ENCODE data around the gene TRABD. TPM values are rescaled to one million over a fixed set of nuclear protein-coding genes. Genes with fewer than 3 reads are reported as not detected.

The TRABD gene
- total RNA-seq, 2 experiments from 2014 or later, result 115 to 129 TPM

DNA sequence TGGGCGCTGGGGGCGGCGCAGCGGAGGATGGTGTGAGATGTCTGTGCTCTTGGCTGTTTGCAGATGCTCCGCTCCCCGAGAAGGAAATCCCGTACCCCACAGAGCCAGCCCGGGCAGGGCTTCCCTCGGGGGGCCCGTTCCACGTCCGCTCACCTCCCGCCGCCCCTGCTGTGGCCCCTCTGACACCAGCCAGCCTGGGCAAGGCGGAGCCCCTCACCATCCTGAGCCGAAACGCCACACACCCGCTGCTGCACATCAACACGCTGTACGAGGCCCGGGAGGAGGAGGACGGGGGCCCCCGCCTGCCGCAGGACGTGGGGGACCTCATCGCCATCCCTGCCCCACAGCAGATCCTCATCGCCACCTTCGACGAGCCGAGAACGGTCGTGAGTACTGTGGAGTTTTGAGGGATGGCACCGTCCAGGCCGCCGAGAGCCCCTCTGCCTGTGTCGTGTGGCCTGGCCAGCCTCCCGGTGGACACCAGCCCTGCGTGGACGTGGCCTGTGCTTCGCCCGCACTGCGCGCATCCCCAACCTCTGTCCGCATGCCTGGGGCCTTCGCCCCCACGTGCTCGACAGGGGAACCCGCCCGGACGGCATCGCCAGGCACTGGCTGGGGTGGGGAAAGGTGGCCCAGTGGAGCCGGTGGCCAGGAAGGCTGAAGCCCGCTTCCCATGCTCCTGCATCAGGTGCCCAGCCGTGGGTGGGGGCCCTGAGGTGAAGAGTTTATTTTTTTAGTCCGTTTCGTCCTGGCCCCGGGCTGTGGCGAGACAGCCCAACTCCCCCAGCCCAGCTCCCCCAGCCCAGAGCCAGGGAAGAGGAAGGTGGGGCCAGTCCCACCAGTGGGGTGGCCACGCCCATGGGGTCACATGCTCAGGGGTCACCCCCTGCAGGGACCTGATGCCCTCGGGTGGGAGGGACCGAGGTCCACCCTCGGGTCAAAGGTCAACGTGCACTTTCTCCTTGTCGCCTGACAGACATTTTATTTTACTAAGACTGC is 6.5 kb upstream of the TRABD start:
- CTCF ChIA-PET, result no interaction called here
- Mint-ChIP-seq H3K36me3 (ENCODE audit: low read depth) (no peaks in the 10 kb centered on the region), H3K27me3 (ENCODE audit: low read depth) (peaks cover 3% of the 10 kb centered on the region), H3K9me3 (ENCODE audit: insufficient read depth) (no peaks in the 10 kb centered on the region), H3K27ac (no peak overlapping the region), H3K4me3 (no peak overlapping the region), H3K4me1 (ENCODE audit: low read depth) (peaks cover 8% of the 10 kb centered on the region)
- DNase-seq, result no peak
- POLR2A ChIA-PET, result no interaction called here
- ATAC-seq, result no peak

DNA sequence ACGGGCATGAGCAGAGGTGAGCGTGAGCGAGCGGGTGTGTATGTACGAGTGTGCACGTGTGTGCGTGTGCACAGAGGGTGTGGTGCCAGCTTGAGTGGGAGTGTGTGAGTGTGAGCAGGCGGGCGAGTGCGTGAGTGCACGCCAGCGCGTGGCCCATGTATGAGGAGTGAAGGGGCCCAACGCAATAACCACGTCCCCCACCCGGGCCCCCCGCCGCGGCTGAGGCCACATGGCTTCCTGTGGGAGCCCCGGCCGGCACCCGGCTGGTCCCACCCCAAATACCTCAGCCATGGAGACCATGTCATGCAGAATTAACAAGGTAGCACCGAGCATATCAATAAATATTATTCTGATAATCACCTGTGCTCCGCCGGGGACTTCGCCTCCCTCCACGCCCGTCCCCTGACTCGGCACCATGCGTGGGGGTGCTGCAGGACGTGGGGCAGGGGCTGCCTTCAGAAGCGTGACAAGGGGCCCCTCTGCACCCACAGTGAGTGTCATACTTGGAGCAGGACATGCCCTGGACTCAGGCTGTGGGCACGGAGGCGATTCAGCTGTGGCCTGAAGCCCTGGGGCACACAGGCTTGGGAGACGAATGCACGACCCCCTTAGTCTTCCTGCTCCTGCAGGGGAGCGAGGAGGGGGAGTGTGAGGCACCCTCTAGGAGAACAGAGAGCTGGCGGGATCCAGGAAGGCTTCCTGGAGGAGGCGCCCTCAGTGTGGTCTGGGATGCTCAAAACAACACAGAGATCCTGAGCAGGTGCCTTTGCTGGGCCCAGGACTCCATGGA is 5.6 kb upstream of the TRABD start:
- no peak for DNase-seq

DNA sequence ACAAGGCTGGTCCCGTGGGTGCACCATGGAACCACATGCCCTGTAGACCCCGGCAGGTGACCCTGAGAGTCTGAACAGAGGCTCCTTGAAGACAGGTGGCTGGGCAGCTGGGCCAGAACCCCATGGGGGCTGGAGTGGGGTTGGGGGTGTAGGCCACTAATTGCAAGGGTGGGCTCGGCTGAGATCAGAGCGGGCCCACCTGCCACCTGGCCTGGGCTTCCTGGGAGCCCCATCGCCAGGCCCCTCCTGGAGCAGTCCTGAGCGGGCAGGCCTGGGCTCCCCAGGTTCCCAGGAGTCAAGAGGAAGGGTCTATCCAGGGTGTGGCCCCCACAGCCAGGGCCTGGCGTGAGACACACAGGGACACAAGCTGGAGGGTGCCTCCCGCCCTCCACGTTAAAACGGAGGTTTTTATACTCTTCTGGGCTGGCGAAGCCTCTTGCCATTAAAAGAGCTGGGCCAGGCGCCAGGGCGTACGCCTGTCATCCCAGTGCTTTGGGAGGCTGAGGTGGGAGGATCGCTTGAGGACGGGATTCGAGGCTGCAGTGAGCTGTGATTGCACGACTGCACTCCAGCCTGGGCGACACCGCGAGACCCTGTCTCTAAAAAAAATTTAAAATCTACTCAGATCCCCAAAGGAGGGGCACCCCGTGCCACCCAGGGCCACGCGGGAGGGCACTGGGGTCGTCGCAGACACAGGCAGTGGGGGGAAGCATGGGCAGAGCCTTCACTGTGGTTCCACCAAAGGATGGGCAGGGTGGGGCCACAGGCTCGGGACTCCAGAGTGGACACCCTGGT is 4.8 kb upstream of the TRABD start:
- ATAC-seq, result no peak
- Mint-ChIP-seq H3K4me1 (ENCODE audit: low read depth) (peaks cover 13% of the 10 kb centered on the region), H3K27me3 (ENCODE audit: low read depth) (peaks cover 3% of the 10 kb centered on the region), H3K9me3 (ENCODE audit: insufficient read depth) (no peaks in the 10 kb centered on the region), H3K4me3 (no peak overlapping the region), H3K27ac (no peak overlapping the region), H3K36me3 (ENCODE audit: low read depth) (no peaks in the 10 kb centered on the region)
- ChIA-PET CTCF (no interaction called here), POLR2A (no interaction called here)
- DNase-seq, result no peak

More for the DNA sequence above, 5.6 kb upstream of the TRABD start:
- Mint-ChIP-seq H3K4me1 (ENCODE audit: low read depth) (peaks cover 11% of the 10 kb centered on the region), H3K27ac (no peak overlapping the region), H3K4me3 (no peak overlapping the region), H3K9me3 (ENCODE audit: insufficient read depth) (no peaks in the 10 kb centered on the region), H3K27me3 (ENCODE audit: low read depth) (peaks cover 3% of the 10 kb centered on the region), H3K36me3 (ENCODE audit: low read depth) (no peaks in the 10 kb centered on the region)
- ChIA-PET CTCF (no interaction called here), POLR2A (no interaction called here)
- ATAC-seq, result no peak

DNA sequence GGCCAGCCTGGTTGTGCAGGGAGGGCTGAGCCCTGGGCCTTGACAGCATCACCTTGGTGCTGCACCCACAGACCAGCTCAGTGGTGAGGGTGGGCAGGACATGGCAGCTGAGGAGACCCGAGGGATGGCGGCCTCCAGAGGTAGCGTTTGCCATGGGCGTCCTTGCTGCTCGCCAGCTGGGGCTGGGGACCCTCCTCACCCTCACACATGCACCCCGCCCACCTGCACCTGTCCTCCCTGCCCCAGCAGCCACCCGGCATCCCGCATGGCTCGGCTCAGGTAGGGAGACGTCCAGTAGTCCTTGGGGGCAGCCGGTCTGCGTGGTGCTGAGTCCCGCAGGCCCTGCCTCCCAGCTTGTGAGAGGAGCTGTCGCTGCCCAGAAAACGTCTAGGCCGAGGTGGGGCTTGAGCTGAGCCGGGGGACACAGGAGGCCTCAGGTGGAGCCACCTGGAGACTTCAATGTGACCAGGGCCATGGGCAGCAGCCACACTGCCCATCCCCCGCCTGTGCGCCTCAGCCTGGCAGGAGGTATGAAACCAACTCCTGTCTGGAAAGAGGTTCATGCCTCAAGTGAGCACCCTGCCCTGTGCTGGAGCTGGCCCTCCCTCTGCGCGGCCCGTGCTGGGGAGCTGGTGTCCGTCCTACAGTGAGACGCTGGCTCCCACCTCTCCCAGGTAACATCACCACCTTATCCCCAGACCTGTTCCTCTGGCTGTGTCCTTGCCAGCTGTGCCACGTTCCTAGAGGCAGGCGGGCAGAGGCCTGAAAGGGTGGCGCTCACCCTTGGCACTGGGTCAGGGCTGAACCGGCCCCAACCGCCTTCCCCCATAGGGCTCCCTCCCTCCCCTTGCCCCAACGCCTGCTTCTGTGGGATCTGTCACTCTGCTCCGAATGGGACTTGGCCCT is 3.3 kb upstream of the TRABD start:
- H3K4me3 Mint-ChIP-seq, result no peak overlapping the region
- CTCF ChIA-PET, result no interaction called here
- peaks cover 2% of the 10 kb centered on the region for H3K27me3 Mint-ChIP-seq (ENCODE audit: low read depth)
- ATAC-seq, result no peak
- POLR2A ChIA-PET, result interaction anchor here (0.9 to 1.4 kb wide), 3 partner anchors 9 to 19 kb away, joined by 3 to 4 read pairs (median 4); no protein-coding TSS in a partner anchor
- no peaks in the 10 kb centered on the region for H3K9me3 Mint-ChIP-seq (ENCODE audit: insufficient read depth)
- no peak overlapping the region for H3K27ac Mint-ChIP-seq
- H3K4me1 Mint-ChIP-seq (ENCODE audit: low read depth), result peaks cover 20% of the 10 kb centered on the region
- no peak for DNase-seq
- H3K36me3 Mint-ChIP-seq (ENCODE audit: low read depth), result peaks cover 6% of the 10 kb centered on the region

DNA sequence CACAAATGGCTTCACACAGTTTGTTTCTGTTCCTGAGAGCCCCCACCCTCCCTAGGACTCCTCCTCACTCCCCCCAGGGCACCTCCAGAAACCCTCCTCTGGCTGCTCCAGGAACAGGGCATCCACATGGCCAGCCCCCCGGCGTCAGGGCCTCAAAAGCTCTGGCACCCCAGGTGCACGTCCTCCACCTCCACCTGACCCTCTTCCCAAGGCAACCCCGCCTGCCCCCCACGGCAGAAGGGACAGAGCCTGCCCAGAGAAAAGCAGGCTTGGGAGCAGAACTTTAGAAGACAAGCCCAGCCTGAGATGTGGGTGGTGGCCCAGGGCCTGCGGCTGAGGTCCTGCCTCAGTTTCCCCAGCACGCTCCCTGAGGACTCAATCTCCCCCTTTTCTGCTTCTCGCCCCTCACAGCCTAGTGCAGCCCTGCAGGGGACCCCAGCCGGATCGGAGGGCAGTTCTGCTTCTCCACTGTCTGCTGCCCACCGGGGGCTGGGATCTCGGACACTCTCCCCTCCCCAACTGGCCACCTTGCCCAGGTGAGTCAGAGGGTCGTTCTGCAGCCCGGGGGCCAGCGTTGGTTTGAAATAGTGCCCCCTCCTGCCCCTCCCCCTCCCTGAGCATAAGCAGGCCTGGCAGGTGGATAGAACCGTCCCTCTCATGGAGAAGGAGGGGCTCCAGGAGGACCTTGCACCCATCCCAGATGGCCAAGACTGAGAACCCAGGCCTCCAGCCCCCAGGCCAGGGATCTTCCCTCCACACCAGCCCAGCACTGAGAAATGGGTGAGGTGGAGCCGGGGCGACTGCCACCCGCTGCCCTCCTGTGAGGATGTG is 2.4 kb upstream of the TRABD start:
- peaks cover 8% of the 10 kb centered on the region for H3K36me3 Mint-ChIP-seq (ENCODE audit: low read depth)
- no peaks in the 10 kb centered on the region for H3K9me3 Mint-ChIP-seq (ENCODE audit: insufficient read depth)
- H3K27ac Mint-ChIP-seq, result peak overlapping the region; percentile 52
- H3K4me1 Mint-ChIP-seq (ENCODE audit: low read depth), result peaks cover 28% of the 10 kb centered on the region
- DNase-seq (no peak), ATAC-seq (no peak)
- ChIA-PET CTCF (no interaction called here), POLR2A (interaction anchor here (0.9 to 1.4 kb wide), 3 partner anchors 8 to 18 kb away, joined by 3 to 4 read pairs (median 4); no protein-coding TSS in a partner anchor)
- no peak overlapping the region for H3K4me3 Mint-ChIP-seq
- no peaks in the 10 kb centered on the region for H3K27me3 Mint-ChIP-seq (ENCODE audit: low read depth)

DNA sequence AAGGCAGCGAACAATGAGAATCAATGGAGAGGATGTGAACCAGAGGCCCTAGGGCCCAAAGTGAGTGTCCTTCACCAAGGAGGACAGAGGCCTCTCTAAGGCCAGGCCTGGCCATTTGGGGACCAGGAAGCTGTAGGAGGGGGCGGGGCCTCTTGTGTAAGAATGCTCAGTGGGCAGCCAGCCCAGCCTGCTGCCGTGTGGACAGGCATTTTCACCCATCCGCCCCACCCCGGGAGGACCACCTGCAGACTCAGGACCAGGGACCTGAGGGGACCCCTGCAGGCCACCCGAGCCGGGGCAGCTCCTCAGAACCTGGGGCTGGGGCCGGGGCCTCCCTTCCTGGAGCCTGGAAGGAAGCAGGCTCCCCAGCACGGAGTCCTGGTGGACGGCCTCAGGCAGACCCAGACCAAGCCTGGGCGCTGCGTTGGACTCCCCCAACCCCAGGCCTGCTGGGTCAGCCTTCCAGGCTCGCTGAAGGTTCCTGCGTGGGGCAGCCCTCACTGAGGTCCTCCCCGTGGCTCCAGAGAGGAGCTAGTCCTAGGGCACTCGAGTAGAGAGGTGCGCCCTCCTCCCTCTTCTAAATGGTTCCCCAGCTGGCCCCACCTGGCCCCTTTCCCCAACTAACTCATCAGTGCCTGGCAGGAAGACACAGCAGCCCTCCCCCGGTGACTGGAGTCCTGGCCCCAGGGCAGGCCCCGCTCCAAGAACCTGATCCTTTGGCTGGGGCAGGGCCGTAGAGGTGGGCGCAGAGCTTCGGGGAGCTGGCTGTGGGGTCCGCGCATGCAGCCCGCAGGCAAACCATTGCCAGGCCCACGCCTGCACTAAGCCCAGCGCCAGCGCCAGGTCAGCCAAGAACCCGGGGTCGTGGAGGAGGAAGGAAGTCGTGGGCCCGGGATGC is 1.5 kb upstream of the TRABD start:
- peak overlapping the region; percentile 66 for H3K4me3 Mint-ChIP-seq
- H3K9me3 Mint-ChIP-seq (ENCODE audit: insufficient read depth), result no peaks in the 10 kb centered on the region
- H3K36me3 Mint-ChIP-seq (ENCODE audit: low read depth), result peaks cover 8% of the 10 kb centered on the region
- ATAC-seq, result no peak
- ChIA-PET POLR2A (no interaction called here), CTCF (no interaction called here)
- H3K4me1 Mint-ChIP-seq (ENCODE audit: low read depth), result peaks cover 37% of the 10 kb centered on the region
- H3K27me3 Mint-ChIP-seq (ENCODE audit: low read depth), result no peaks in the 10 kb centered on the region
- DNase-seq, result no peak
- peak overlapping the region; percentile 52 for H3K27ac Mint-ChIP-seq

DNA sequence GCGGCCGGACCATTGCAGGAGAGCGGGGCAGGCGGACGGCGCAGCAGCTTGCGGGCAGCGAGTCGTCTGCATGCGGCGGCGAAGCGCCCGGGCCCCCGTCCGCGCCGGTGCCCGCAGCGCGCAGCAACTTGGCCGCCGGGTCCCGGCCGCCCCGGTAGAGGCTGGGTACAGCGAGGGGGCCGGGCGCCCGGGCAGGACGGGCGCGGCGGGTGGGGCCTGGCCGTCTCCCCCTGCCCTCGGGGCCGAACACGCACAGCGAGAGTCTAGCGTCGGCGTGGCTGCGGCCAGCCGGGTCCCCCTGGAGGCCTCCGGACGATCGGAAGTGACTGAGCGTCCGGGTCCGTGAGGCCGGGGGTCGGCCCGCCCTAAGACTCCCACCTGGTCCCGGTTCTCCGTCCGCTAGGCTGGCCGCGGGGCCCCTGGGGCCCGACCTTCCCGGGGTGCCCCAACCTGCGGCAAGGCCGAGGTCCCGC is 775 bp upstream of the TRABD start:
- no peaks in the 10 kb centered on the region for H3K9me3 Mint-ChIP-seq (ENCODE audit: insufficient read depth)
- ChIA-PET POLR2A (no interaction called here), CTCF (no interaction called here)
- no peak for DNase-seq
- no peaks in the 10 kb centered on the region for H3K27me3 Mint-ChIP-seq (ENCODE audit: low read depth)
- peaks cover 39% of the 10 kb centered on the region for H3K4me1 Mint-ChIP-seq (ENCODE audit: low read depth)
- peaks cover 13% of the 10 kb centered on the region for H3K36me3 Mint-ChIP-seq (ENCODE audit: low read depth)
- H3K4me3 Mint-ChIP-seq, result peak overlapping the region; percentile 90
- H3K27ac Mint-ChIP-seq, result no peak overlapping the region
- ATAC-seq, result no peak

DNA sequence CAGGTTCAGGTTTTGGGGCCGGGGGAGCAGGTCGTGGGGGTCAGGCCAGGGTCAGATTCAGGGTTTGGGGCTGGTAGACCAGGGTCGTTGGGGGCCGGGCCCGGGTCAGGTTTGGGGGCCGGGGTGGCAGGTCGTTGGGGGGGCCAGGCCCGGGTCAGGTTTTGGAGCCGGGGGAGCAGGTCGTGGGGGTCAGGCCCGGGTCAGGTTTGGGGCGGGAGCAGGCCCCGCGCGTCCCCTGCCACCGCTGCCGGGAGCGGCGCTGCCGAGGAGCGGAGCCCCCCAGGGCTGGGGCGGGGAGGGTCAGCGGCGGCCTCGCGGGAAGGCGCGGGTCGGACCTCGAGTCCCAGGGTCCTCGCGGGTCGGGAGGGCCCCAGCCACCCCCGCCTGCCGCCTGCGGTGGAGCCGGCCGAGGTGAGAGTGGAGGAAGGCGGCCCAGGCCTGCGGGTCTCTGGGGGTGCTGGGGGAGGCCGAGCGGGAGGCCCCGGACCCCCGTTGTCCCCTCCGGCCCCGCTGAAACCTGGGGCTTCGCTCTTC is 535 bp downstream of the TRABD start:
- peaks cover 39% of the 10 kb centered on the region for H3K4me1 Mint-ChIP-seq (ENCODE audit: low read depth)
- ATAC-seq (no peak), DNase-seq (no peak)
- ChIA-PET CTCF (interaction anchor here (1.1 to 2.4 kb wide), 5 partner anchors 22 to 141 kb away, joined by 3 to 10 read pairs (median 4); partner anchors contain the start of gene HDAC10), POLR2A (interaction anchor here (0.8 to 1.5 kb wide), 3 partner anchors 16 to 339 kb away, joined by 3 to 6 read pairs (median 3); partner anchors contain the start of gene SCO2)
- no peaks in the 10 kb centered on the region for H3K27me3 Mint-ChIP-seq (ENCODE audit: low read depth)
- H3K36me3 Mint-ChIP-seq (ENCODE audit: low read depth), result peaks cover 15% of the 10 kb centered on the region
- H3K4me3 Mint-ChIP-seq, result peak overlapping the region; percentile 90
- H3K27ac Mint-ChIP-seq, result peak overlapping the region; percentile 90
- no peaks in the 10 kb centered on the region for H3K9me3 Mint-ChIP-seq (ENCODE audit: insufficient read depth)

DNA sequence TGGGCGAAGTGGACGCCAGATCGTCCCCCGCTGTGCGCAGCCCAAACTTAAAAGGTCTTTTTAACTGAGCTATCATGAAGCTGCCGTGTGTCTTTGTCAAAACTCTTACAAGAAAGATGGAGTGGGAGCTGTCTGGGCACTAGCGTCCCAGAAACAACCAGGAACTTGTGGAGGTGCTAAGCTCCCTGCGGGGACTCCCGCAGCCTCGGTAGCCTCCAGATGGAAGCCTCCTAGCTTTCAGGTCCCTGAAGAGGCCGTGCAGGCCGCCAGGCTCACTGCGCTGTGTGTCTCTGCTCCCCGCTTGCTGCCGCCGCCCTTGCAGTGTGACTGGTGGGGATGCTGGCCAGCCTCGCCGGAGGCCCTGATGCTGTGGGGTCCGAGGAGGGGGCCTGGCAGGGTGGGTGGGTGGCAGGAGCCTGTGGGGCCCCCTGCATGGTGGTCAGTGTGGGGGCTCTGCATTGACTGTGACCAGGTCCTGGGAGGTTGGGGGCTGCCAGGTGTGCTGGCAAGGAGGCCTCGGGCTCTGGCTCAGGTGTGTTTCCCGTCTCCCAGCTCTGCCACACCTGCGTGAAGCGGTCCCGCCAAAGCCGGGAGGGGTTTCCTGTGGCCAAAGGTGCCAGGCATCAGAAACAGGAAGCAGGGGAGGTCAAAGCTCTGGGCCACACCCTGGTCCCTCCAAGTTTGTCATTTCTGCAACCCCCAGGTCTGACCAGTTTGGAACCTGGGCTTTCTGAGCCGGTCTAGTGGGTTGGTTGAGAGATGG is 1.2 kb downstream of the TRABD start:
- Mint-ChIP-seq H3K9me3 (ENCODE audit: insufficient read depth) (no peaks in the 10 kb centered on the region), H3K36me3 (ENCODE audit: low read depth) (peaks cover 21% of the 10 kb centered on the region), H3K27ac (peak overlapping the region; percentile 90), H3K4me1 (ENCODE audit: low read depth) (peaks cover 46% of the 10 kb centered on the region), H3K27me3 (ENCODE audit: low read depth) (no peaks in the 10 kb centered on the region), H3K4me3 (peak overlapping the region; percentile 90)
- CTCF ChIA-PET, result interaction anchor here (0.8 to 2.4 kb wide), 7 partner anchors 20 to 321 kb away, joined by 3 to 10 read pairs (median 4); partner anchors contain the start of genes HDAC10, LMF2 and NCAPH2
- POLR2A ChIA-PET, result interaction anchor here (0.8 to 1.5 kb wide), 5 partner anchors 10 to 339 kb away, joined by 3 to 6 read pairs (median 3); partner anchors contain the start of gene SCO2
- DNase-seq, result peak; percentile 38
- ATAC-seq, result no peak
